Epithelial cell of esophagus (primary cell): ENCODE results near the gene LVRN.

Experiments
- DNase-seq: peaks from one replicate; pipeline ENCODE4 v3.0.0; 2010; ENCODE audit warnings: low read depth
- H3K4me3 ChIP-seq: 2 replicates; pipeline ENCODE4 v1.5.1; 2011; ENCODE audit warnings: mild to moderate bottlenecking, low read length, control low read depth
- TF ChIP-seq, protein P1 (sequence below): IDR thresholded peaks from 2 replicates; pipeline ENCODE4 v1.5.1; 2011; ENCODE audit warnings: low read depth, mild to moderate bottlenecking, low read length, control low read depth, inconsistent platforms; ENCODE audit not compliant: insufficient read depth; ENCODE audit errors: missing control alignments

LVRN gene

DNA sequence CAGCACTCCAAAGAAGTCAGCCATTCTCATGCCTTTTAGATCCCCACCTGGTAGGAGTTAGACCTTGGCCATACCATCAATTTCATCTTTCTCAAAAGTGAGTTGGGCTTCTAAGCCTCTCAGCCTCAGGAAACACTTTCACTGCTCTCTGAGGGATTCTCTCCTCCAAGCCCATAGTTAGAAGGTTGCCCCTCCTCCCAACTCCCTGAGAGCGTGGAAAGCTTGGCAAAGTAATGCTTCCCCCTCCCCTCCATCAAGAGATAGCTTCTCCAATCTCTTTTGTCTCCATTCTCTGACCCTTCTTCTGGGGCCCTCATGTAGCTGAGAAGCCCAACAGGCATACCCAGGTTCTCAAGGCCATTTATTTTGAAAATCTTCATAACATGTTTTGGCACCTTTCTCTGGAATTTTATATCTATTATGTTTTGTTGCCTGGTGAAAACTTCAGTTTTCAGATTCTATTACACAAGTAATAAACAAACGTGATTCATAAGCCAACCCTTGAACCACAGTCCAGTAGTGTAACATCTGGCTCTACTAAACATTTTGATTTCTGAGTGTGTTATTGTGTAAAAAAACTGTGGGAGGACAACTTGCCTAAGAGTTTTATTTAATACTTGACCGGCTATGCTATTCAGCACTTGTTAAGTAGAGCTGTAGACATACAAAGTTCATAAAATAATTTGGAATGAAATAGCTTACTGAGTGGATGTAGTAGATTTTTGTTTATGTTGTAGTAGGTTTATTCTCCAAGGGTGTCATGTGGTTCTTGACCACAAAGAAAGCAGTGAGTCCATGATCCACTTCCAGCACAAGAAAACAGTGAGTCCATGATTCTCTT, 17.1 kb downstream of the LVRN start:
- TF ChIP-seq, protein P1, sequence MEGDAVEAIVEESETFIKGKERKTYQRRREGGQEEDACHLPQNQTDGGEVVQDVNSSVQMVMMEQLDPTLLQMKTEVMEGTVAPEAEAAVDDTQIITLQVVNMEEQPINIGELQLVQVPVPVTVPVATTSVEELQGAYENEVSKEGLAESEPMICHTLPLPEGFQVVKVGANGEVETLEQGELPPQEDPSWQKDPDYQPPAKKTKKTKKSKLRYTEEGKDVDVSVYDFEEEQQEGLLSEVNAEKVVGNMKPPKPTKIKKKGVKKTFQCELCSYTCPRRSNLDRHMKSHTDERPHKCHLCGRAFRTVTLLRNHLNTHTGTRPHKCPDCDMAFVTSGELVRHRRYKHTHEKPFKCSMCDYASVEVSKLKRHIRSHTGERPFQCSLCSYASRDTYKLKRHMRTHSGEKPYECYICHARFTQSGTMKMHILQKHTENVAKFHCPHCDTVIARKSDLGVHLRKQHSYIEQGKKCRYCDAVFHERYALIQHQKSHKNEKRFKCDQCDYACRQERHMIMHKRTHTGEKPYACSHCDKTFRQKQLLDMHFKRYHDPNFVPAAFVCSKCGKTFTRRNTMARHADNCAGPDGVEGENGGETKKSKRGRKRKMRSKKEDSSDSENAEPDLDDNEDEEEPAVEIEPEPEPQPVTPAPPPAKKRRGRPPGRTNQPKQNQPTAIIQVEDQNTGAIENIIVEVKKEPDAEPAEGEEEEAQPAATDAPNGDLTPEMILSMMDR, result no peak
- H3K4me3 ChIP-seq, result no peak overlapping the region
- no peak for DNase-seq

DNA sequence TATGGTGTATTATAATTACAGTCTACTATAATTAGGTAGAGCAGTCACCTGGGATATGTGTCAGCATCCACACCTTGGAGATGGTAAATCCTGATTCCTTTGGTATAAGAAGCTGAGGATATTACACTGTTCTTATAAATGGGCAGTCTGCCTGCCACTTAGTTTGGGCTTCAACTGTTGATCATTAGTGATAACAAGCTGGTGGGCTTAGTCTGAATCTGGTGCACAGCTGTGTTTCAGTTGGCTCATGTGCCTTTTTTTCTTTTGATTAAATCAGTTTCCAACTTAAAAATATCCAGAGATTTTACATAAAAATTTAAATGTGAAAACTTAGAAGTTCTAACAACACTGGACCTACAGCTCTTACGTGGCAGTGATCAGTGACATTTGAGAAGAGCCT, 21.2 kb downstream of the LVRN start:
- H3K4me3 ChIP-seq, result no peak overlapping the region
- TF ChIP-seq, protein P1, result no peak
- no peak for DNase-seq

GRCh38 chr5:115985802-115986757, 23.8 kb downstream of the LVRN start:
- DNase-seq, result no peak

DNA sequence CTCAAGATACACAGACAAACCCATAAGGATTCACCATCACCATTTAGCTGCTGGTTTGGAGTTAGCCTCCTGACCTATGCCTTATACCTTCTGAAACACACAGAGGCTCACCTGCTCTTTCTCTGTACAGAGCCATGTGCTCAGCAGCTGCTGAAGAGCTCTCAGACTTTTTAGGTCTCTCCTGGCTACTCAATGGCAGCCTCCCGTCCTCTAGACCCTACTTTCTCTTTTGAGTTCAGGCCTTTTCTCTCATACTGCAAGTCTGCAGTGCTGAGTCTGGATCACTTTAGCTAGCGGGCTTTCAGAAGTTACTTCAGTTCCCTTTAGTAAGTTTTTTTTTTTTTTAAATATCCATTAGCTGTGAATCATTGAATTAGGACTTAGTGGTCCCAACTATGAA, 25.7 kb downstream of the LVRN start:
- TF ChIP-seq, protein P1, result no peak
- DNase-seq, result no peak
- no peak overlapping the region for H3K4me3 ChIP-seq

More at GRCh38 chr5:115985802-115986757, 23.8 kb downstream of the LVRN start:
- no peak overlapping the region for H3K4me3 ChIP-seq
- TF ChIP-seq, protein P1, result no peak

DNA sequence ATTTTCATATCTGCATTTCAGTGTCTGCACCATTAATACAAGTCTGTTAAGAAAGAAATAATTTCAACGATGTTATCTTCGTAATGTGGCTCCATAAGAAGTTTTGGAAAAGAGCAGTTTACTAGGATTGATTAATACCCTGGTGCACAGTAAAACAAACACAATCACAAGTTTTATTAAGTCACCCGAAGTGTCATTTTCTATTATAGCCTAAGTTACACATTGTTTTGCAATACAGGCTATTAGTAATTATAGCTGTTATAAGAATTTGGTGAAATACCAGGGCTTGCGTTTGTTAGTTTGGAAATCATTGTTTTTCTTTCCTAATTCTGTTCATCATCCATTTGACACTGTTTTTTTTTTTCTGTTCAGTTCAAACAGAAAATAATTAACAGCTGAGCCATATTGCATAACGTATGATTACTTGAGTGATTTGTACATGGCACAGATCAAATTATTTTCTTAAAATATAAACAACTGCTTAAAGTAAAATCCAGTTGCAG, 30.6 kb downstream of the LVRN start:
- TF ChIP-seq, protein P1, result no peak
- H3K4me3 ChIP-seq, result no peak overlapping the region
- no peak for DNase-seq

- TF ChIP-seq, protein P1, result no peak
- no peak overlapping the region for H3K4me3 ChIP-seq
- no peak for DNase-seq
Measured at GRCh38 chr5:115995351-115995750, 33.1 kb downstream of the LVRN start.
